GM12872 (cell line): Measurements from ENCODE around the gene UBE2K.

Experiments used
- TF ChIP-seq, protein P1 (sequence below): IDR thresholded peaks from 3 replicates; pipeline ENCODE4 v1.5.1; 2011; ENCODE audit warnings: low read depth, mild to moderate bottlenecking, low read length, moderate library complexity; ENCODE audit not compliant: insufficient read depth

The UBE2K gene

DNA sequence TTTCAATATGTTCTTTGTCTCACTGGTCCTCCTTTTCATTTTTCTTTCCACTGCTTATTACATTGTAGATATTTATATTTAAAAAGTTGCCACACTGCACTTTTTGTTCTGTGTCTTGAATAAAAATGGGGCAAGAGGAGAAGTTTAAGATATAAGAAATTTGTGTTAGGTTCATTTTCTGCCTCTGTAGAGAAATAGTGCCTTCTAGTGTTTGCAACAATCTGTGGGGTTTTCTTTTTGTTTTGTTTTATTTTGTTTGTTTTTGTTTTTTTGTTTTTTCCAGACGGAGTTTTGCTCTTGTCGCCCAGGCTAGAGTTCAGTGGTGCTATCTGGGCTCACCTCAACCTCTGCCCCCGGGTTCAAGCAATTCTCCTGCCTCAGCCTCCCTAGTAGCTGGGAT is 39.2 kb upstream of the UBE2K start:
- TF ChIP-seq, protein P1, sequence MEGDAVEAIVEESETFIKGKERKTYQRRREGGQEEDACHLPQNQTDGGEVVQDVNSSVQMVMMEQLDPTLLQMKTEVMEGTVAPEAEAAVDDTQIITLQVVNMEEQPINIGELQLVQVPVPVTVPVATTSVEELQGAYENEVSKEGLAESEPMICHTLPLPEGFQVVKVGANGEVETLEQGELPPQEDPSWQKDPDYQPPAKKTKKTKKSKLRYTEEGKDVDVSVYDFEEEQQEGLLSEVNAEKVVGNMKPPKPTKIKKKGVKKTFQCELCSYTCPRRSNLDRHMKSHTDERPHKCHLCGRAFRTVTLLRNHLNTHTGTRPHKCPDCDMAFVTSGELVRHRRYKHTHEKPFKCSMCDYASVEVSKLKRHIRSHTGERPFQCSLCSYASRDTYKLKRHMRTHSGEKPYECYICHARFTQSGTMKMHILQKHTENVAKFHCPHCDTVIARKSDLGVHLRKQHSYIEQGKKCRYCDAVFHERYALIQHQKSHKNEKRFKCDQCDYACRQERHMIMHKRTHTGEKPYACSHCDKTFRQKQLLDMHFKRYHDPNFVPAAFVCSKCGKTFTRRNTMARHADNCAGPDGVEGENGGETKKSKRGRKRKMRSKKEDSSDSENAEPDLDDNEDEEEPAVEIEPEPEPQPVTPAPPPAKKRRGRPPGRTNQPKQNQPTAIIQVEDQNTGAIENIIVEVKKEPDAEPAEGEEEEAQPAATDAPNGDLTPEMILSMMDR: 0 out of 3 replicates have a peak, but pooled peaks have one; percentile 39

DNA sequence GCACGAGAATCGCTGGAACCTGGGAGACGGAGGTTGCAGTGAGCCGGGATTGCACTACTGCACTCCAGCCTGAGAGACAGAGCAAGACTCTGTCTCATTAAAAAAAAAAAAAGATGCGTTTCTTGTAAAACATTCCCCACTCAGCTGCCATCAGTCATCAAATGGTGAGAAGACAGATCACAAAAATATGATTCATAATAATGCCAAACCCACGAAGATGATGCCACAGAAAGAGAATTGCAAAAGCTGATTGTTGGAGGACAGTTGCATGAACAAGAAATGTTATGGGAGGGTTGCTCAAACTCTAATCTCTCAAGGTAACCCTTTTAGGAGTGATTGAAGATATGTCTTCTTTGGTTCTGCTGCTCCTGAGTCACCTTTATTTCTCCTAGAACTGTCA is 37.9 kb upstream of the UBE2K start:
- TF ChIP-seq, protein P1: no peak

DNA sequence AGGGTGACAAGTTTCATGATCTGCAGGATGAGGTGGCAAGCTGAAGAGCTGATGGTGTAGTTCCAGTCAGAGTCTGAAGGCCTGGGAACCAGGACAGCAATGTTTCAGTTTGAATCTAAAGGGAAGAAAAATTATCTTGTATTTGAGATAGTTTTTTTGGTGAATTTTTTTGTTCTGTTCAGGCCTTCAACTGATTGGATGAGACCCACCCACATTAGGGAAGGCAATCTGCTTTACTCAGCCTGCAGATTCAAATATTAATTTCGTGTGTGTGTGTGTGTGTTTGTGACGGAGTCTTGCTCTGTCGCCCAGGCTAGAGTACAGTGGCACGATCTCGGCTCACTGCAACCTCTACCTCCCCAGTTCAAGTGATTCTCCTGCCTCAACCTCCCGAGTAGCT is 37.2 kb upstream of the UBE2K start:
- TF ChIP-seq, protein P1: no peak

DNA sequence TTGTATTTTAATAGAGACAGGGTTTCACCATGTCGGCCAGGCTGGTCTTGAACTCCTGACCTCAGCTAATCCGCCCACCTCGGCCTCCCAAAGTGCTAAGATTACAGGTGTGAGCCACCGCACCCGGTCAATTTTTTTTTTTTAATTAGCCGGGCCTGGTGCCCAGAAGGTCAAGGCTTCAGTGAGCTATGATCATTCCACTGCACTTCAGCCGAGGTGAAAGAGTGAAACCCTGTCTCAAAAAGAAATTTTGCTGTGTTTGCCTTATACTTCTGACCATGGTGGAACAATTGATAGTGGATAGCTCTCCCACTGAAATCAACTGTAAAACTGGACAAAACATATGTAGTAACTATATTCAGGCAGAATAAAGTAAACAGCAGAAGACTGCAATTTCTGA is 35.3 kb upstream of the UBE2K start:
- TF ChIP-seq, protein P1: no peak

DNA sequence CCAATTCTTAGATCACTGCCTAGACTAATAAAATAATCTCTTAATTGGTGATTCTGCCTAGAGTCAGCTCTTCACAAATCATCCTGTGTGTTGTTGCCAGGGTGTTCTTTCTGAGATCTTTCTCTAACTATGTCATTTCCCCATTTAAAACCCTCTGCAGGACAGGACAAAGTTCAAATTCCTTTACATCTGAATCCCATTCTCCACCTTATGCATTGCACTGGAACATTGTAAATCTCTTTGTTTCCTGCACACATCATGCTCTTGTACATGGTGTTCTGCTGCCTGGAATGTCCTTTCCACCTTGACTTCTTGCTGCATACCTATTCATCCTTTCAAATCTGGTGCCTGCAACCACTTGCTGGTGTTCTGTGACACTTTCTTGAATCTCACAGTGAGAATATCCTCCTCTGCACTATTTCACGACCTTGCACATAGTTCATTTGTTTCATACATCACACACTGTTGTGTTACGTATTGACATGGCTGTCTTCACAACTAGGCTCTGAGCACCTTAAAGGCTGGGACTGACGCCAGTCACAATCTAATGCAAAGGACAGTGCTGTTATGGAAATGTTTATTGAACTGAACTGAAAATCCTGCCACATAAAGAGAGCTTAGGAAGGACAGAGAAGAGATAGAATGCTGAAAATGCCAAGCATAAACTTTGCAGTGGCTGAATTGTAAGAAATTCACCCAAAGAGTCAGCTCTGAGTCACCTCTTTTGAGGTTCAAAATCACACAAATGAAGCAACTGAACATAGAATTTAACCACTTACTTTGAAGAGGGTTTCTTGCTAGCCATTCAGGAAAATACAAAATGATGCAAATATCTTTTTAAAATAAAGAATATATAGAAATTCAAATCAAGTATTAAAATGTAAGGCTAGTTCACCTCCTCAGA is 32.9 kb upstream of the UBE2K start:
- TF ChIP-seq, protein P1: no peak

DNA sequence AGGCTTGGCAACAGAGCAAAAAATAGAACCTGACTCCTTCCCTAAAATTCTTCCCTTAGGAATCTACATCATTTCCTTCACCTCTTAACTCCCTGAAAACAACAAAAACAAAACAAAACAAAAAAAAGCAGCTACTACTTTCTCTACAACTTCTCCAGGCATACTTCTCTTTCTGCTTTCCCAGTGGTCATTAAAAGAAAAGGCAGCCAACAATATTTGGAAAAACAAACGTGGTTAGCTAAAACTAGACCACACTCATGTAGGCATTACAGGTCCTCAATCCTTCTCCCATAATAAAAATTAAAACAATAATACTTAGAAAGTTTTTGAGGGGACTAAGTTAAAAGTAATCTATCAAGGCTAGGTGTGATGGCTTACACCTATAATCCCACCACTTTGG is 30.2 kb upstream of the UBE2K start:
- TF ChIP-seq, protein P1: no peak

DNA sequence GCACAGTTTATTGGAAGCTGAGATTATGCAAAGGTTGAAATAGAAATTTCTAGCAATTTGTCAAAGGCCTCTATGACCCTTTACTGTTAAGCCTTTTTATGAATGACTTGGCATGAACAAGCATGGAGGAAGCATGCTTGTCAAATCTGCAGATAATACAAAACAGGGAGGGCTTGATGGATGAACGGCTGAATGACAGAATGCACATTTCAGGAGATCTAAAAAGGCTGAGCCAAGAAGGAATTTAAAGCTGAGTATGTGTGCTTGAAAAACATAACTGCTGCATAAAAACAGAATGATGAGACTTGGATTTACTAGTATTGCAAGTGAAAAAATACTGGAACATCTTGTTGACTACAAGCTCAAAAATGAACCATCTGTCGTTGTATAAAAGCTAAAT is 29.0 kb upstream of the UBE2K start:
- TF ChIP-seq, protein P1: no peak
